Activated naive CD4-positive, alpha-beta T cell treated with anti-CD3 and anti-CD28 coated beads, Interleukin-2, amount 50 U/mL, for 72 hours (primary cell): ENCODE results near the gene GAK. TPM values are rescaled to one million over a fixed set of nuclear protein-coding genes. Genes with fewer than 3 reads are reported as not detected.
A peak's percentile ranks its signal among the peaks of the same experiment; 100 is the strongest.

Source experiments
- ATAC-seq, 2 donors: fragments of 150-1000 bp; cut with Tn5 transposase; 2 replicates each; pipeline ENCODE4 v1.10.0; 2021; ENCODE audit warnings: mild to moderate bottlenecking in 2 of 2, moderate library complexity in 2 of 2
- DNase-seq, 2 donors: peaks; one replicate each; pipeline ENCODE4 v3.0.0; 2021 to 2022; ENCODE audit warnings: low spot score in 2 of 2
- H3K27ac Mint-ChIP-seq, 2 donors: one replicate each; pipeline ENCODE4 v1.8.0; 2022; ENCODE audit warnings: mild to moderate bottlenecking in 2 of 2, mixed read lengths in 2 of 2
- H3K36me3 Mint-ChIP-seq, 2 donors: one replicate each; pipeline ENCODE4 v1.8.0; 2022; ENCODE audit warnings: mixed read lengths in 2 of 2
- H3K9me3 Mint-ChIP-seq, 2 donors: one replicate each; pipeline ENCODE4 v1.8.0; 2022; ENCODE audit warnings: mixed read lengths in 2 of 2
- total RNA-seq, 2 donors: library from RNA; stranded (reverse); gene quantifications; one replicate each; pipeline ENCODE4 v1.2.3, GENCODE V29; 2022

Gene GAK
- total RNA-seq, 2 donors from 2014 or later = 124 to 171 TPM

DNA sequence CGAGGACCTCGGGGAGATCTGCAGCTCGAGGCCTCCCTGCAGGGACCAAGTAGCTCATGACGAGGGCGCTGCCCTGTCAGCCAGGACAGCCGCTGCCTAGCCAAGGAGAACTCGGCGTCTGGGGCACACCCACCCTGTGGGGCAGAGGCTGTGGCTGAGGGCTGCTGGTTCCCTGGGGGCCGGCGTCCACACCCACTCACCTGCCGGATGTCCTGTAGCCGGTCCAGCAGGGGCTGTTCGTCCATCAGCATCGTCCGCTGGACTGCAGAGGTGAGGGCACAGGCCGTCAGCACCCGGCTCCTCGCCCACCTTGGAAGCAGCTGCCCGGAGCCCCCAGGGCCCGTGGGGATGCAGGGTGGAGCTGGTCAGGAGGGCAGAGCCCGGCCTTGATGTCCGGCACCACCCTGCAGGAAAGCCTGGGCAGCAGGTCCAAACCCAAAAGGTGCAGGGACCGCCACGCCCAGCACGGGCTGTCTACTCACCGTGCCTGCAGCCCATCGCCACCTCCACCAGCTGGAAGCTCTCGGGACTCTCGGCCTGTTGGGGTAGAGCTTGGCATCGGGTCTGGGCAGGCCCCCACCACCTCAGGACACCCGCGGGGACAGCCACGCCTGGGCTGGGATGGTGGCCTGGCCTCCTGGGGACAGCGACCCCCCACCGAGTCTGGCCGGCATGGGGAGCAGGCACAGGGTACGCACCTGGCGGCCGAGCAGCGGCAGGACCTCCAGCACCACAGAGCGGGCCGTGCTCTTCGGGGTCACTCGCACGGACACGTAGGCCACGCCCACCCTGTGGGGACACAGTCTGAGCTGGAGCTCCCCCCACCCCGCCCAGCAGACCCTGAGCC lies 34.4 kb upstream of the GAK start:
- H3K27ac Mint-ChIP-seq = no peak overlapping the region
- H3K36me3 Mint-ChIP-seq = no peaks in the 10 kb centered on the region

DNA sequence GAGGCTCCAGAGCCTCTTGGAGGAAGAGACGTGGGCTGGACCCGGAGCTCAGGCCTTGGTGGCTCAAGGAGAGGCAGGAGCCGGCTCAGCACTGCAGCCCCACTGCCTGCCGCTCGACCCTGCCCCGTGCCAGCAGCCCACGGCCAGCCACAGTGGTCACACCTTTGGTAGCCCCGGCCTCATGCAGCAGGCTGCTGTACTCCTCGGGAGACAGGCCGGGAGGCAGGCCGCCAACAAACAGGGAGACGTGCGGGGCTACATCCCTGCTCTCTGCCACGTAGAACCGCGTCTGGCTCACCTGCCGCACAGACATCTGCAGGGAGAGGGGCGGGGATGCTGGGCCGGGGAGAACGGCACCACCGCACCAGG lies 33.6 kb upstream of the GAK start:
- H3K27ac Mint-ChIP-seq = no peak overlapping the region
- H3K36me3 Mint-ChIP-seq = no peaks in the 10 kb centered on the region
- no peaks in the 10 kb centered on the region for H3K9me3 Mint-ChIP-seq
- DNase-seq (no peak), ATAC-seq (no peak)

More for the DNA sequence above, 34.4 kb upstream of the GAK start:
- no peaks in the 10 kb centered on the region for H3K9me3 Mint-ChIP-seq
- DNase-seq (no peak), ATAC-seq (no peak)

DNA sequence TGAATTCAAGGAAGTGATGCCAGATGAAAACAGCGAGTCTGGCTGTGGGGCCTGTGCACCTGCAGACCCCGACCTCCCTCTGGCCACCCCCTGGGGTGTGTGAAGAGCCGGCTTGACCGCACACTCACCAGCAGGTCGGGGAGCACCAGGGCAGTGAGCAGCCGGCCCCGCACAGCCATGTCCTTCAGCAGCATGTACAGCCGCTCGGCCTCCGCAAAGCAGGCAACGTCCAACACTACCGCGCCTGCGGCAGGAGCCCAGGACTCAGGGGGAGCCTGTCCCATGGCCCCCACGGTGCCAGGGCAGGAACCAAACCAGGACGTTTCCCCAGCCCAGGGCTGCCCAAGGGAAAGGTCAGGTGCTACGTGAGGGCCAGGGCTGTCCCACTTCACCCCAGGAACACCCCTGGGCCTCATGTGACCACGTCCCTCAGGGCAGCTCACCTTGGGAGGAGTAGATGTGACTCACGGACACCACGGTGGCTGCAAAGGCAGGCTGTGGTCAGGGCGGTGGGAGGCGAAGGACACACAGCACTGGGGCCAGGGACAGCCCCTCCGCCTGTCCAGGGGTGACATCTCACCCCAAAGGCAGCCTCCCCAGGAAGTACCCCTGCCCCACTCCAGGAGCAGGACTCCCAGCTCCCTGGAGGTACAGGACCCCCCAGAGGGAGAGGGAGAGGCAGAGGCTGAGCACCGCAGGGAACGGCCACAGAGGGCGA lies 33.1 kb upstream of the GAK start:
- no peaks in the 10 kb centered on the region for H3K9me3 Mint-ChIP-seq
- no peaks in the 10 kb centered on the region for H3K36me3 Mint-ChIP-seq
- no peak overlapping the region for H3K27ac Mint-ChIP-seq
- DNase-seq (no peak), ATAC-seq (peak in 1 of 2 donors; percentile 72)

DNA sequence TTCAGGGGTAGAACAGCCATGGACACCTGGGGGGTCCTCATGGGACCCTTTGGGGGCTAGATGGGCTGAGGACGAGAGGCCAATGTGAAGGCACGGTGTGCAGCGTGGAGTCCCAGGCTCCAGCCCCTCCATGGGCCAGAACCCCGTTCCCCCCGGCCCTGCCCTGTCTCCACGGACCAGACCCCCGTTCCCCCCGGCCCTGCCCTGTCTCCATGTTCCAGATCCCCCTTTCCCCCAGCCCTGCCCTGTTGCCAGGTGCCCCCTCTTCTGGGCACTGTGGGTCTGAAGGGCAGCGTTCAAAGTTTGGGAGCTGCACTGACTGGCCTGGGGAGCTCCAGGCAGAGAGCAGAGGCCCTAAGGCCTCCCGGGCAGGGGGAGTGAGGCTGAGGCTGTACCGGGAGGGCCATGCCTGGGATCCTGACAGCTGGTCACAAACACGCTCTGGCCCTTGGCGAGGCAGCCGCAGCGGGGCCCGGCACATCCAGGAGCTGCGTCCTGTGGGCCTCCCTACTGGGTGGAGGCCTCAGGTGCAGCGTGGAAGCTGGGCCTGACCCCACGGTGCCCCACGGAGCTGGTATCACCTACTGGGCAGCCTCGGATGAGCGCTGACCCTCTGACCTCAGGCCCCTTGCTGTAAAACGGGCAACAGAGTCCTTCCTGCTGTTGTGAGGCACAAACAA lies 32.4 kb upstream of the GAK start:
- DNase-seq = no peak
- no peaks in the 10 kb centered on the region for H3K36me3 Mint-ChIP-seq
- ATAC-seq = no peak
- no peaks in the 10 kb centered on the region for H3K9me3 Mint-ChIP-seq
- no peak overlapping the region for H3K27ac Mint-ChIP-seq

DNA sequence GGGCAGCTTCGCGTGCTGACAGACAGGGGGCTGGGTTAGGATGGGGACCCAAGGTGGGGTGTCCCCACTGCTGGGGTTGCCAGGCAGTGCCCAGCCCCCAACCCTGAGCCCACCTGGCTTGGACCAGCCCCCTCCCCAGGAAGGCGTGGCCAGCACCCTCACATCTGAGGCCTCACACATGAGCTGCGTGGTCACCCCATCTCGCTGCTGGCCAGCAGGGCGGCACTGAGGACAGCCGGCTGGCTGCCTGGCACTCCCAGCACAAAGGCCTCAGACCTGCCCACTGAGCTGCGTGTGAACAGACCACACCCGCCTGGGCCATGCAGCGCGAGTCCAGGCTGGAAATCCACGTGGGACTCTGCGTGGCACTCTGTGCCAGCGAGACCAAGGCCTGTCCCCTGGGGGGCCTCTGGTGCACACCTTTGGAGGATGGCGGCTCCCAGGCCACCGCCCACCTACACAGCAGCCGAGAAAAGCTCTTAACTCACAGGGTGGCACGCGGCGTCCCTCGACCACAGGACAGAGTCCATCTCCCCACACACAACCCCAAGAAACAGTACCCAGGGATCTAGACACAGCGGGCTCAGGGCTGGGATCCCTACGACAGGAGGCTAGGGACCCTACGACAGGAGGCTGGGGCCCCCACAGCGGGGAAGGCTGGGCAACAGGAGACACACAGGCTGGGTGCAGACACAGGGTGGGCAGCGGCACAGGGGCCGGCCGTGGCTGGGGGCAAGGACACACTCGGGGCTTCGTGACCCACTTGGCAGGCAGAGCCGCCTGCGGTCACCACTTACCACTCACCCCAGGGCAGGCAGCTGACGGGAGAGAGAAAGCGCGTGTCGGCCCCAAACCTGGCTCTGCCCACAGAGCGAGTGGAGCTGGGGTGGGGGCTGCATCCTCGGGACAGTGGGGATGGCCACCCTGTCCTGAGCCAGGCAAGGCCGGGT lies 31.4 kb upstream of the GAK start:
- H3K27ac Mint-ChIP-seq = no peak overlapping the region
- no peaks in the 10 kb centered on the region for H3K9me3 Mint-ChIP-seq
- ATAC-seq (no peak), DNase-seq (no peak)
- no peaks in the 10 kb centered on the region for H3K36me3 Mint-ChIP-seq

DNA sequence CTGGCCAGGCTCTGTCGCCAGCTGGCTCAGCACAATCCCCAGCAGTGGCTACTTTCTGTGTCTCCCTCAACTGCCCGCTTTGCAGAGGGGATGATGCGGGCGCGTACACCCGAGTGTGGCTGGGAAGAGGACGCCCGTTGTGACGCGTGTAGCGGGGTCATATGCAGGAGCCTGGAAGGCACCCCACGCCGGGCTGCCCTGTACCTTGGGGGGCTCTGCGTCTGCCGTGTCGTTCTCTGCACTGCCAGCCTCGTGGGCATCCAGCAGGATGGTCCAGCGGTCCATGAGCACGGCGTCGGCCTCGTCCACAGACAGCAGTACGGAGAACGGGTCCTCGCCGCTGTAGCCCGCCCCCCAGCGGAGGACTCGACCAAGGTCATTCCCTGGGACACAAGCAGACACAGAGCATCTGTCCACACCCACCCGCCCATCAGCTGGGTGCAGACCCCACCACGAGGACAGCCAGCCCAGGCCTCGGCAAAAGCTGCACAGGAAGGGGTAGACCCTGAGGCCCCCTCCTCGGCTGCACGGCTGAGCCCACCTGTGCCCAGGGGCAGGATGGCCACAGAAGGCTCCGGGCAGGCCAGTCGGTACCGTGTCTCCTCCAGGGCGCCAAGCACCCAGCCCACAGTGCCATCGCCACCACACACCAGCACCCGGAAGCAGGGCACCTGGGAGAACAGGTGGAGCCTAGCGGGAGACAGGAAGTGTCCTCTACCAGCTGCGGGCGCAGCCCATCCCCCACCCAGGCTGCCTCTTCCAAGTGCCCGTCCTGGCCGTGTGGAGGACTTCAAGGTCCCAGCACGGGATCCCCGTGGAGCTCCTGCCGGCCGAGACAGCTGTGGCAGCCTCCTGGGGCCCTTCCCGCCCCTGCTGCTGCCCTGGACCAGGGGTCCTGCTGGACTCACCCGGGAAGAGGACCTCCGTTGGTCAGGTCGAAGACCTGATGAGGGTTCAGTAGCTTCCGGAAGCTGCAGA lies 30.4 kb upstream of the GAK start:
- no peak for DNase-seq
- no peaks in the 10 kb centered on the region for H3K9me3 Mint-ChIP-seq
- no peaks in the 10 kb centered on the region for H3K36me3 Mint-ChIP-seq
- H3K27ac Mint-ChIP-seq = no peak overlapping the region
- ATAC-seq = no peak

DNA sequence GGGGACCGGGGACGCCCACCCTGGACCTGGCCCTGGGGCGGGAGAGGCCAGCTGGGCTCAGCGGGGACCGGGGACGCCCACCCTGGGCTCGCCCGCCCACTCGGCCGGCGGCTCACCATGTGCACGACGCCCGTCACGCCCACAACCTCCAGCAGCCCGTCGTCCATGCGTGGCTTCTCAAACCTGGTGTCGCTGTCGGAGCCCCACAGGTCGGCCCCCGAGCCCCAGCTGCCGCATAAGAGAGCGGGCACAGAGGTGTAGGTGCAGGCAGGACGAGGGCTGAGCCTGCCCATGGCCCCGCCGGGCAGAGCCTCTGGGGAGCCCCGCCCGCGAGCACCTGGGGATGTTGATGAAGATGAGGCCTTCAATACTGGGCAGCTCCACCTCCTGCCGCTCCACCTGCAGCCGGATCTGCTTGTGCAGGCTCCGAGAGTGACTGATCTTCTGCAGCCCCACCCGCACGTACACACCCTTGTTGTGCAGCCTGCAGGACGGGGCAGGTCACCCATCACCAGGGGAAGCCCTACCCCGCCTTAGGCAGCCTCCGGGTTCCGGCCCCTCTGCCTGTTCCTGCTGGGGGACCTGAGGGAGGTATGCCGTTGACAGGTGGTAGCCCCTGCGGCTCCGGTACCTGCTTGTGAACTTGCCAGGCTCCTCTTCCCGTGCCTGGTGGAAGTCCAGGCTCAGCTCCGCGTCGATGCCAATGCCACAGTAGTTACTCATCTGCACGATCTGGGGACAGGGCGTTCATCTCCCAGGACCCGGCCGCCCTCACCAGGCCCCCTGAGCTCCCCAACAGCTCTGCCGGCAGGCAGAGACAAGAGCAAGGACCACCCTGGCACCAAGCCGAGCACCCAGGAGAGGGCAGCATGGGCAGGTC lies 29.5 kb upstream of the GAK start:
- Mint-ChIP-seq H3K9me3 (no peaks in the 10 kb centered on the region), H3K36me3 (no peaks in the 10 kb centered on the region), H3K27ac (no peak overlapping the region)
- no peak for DNase-seq
- no peak for ATAC-seq

DNA sequence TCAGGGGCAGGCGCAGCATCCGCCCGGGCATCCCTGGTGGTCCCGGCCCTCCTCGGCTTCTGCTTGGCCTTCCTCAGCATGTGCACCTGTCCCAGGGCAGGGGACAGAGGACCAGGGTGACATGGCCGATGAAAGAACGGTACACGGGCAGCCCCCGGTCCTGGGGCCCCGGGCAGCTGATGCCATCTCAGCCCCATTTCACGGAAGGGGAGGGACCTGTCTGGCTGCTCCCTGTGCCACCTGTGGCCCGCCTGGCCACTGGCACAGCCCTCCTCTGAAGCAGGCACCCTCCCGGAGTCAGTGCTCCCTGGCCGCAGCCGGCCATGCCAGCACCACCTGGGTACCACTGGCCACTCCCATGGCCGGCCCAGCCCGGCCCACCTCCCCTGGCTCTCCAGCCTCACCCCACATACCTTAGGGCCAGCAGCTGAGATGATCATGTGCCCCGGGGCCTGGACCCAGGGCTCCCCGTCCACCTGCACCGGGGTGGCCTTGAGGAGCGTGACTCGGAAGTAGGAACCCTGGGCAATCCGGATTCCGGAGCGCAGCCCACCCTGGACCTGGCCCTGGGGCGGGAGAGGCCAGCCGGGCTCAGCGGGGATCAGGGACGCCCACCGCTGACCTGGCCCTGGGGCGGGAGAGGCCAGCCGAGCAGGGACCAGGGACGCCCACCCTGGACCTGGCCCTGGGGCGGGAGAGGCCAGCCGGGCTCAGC lies 28.7 kb upstream of the GAK start:
- ATAC-seq (no peak), DNase-seq (no peak)
- H3K9me3 Mint-ChIP-seq = no peaks in the 10 kb centered on the region
- H3K27ac Mint-ChIP-seq = no peak overlapping the region
- H3K36me3 Mint-ChIP-seq = no peaks in the 10 kb centered on the region

DNA sequence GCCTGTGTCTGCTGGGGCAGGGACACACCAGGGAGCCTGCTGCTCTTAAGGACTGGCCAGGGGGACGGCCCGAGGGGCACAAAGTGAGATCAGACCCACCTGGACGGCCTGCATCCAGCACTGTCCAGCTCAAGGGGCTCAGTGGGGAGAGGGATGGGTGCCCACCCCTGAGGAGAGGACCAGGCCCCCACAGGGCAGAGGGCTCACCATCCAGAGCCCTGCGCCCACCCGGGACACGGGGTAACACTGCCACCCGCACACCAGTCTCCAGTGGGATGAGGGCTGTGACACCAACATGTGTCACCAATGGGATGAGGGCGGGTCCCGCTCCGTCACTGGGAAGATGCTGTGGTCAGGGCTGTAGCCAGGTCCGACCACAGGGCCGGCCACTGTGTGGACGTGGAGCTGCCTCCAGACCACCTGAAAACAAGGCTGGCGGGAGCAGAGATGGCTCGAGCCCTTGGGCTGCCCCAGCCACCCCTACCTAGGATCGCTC lies 28.1 kb upstream of the GAK start:
- no peak for DNase-seq
- peak overlapping the region in 1 of 2 donors; percentile 37 for H3K27ac Mint-ChIP-seq
- ATAC-seq = no peak
- no peaks in the 10 kb centered on the region for H3K9me3 Mint-ChIP-seq
- no peaks in the 10 kb centered on the region for H3K36me3 Mint-ChIP-seq

DNA sequence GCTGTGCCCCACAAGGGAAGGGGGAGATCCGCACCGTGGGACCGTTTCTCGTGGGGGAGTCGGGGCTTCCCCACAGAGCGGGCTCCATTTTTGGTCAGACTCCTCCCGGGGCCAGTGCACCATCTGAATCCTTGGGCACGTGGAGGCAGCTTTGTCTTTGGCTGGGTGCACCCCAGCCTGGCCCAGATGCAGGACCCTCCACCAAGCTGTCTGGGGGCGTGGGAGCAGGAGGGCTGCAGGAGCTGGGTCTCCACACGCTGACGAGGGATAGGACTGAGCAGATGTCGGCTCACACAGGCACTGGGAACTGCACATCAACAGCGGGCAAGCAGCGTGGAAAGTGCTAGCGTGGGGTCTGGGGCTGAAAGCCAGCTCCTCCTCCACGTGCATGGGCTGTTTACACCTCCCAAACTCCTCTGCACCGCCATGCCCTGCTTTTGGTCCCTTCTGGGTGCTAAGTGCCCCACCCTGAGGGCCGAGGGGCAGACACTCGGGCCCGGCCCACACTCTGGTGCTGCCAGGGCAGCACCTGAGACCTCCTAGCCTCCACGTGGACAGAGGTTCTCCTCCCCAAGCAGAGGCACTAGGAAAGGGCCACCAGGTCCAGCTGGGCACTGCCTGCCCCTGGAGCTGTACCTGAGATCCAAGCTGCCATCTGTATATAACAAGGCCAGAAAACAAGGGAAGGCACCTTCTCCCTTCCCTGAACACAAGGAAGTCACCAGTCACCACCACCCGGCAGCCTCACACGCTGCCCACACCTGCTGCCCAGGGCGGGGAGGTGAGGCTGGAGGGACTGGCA lies 27.4 kb upstream of the GAK start:
- DNase-seq (no peak), ATAC-seq (no peak)

DNA sequence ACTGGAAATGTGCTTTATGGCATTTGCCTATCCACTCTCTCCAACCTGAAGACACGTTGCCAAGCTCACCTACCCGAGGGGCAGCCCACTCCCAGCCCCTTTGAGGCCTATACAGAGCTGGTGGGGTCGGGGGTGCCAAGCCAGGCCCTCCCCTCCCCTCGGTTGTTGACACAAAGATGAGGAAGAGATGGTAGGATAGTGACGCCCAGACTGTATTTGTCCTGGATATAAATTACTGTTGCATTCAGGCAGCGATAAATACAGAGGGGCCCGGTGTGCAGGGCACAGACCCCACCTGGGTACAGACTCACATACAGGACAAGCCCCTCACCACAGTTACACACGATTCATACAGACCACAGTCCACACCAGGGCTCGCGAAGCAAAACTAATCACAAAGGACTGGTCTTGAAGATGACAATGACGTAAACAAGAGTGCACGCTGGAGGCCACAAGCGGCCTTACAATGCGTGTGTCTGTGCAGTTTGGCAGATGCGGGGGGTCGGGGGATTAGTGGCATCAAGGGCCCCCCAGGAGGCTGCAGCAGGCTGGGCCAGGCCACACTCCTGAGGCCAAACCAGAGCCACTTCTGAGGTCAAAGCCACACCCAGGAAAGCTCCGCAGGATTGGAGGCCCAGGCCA lies 26.7 kb upstream of the GAK start:
- no peaks in the 10 kb centered on the region for H3K36me3 Mint-ChIP-seq
- H3K9me3 Mint-ChIP-seq = no peaks in the 10 kb centered on the region
- no peak for DNase-seq
- ATAC-seq = no peak
- H3K27ac Mint-ChIP-seq = no peak overlapping the region

More for the DNA sequence above, 27.4 kb upstream of the GAK start:
- Mint-ChIP-seq H3K27ac (peak overlapping the region in 1 of 2 donors; percentile 37), H3K9me3 (no peaks in the 10 kb centered on the region), H3K36me3 (no peaks in the 10 kb centered on the region)

DNA sequence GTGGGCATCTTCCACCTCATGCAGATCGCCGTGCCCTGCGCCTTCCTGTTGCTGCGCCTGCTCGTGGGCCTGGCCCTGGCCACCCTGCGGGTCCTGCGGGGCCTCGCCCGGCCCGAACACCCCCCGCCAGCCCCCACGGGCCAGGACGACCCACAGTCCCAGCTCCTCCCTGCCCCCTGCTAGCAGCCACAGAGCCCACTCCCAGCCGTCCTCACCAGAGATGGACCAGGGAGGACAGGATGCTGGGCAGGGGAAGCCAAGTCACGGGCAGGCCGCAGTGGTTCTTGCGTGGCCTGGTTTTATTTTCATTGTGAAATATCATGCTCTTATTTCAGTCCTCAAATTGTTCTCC lies 26.2 kb upstream of the GAK start:
- DNase-seq = no peak
- H3K27ac Mint-ChIP-seq = no peak overlapping the region
- no peaks in the 10 kb centered on the region for H3K9me3 Mint-ChIP-seq
- ATAC-seq = no peak
- H3K36me3 Mint-ChIP-seq = no peaks in the 10 kb centered on the region
